ENCODE results near the gene JAK1. TPM values are rescaled to one million over a fixed set of nuclear protein-coding genes. Genes with fewer than 3 reads are reported as not detected.

Gene JAK1
- total and polyA plus RNA-seq, 2 of the 8 experiments (the other 6 are each of a cell fraction or from before 2014, with no cell fraction given): 7.8 to 24.5 TPM

DNA sequence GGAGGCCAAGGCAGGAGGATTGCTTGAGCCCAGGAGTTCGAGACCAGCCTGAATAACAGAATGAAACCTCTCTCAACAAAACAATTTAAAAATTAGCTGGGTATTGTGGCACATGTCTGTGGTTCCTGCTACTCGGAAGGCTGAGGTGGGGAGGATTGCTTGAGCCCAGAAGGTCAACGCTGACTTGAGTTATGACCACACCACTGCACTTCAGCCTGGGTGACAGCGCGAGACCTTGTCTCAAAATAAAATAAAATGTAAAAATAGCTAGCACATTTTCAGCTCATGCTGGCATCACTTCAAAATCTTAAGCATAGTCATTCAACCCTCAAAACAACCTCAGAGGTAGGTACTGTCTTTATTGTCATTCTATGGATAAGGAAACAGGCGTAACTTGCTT is 6.4 kb downstream of the JAK1 start:
- Histone ChIP-seq H3K14ac (ENCODE audit: insufficient read length) (no peak overlapping the region), H3K18ac (ENCODE audit: extremely low read depth, low read length) (no peak overlapping the region), H2BK15ac (ENCODE audit: low read length) (no peak overlapping the region), H2AK5ac (ENCODE audit: low read depth, low read length) (no peak overlapping the region), H3K4me2 (ENCODE audit: insufficient read depth in 1 of 2, low read depth in 2 of 2, low read length in 2 of 2) (no peak overlapping the region), H3K9me3 (ENCODE audit: insufficient read depth in 2 of 2, low read depth in 1 of 2, low read length in 1 of 2) (no peaks in the 10 kb centered on the region), H4K5ac (ENCODE audit: insufficient read length, low read depth, low read length) (no peak overlapping the region), H4K20me1 (replicated peaks in 1 of 2; ENCODE audit: control insufficient read depth in 1 of 2, insufficient read depth in 2 of 2, low read length in 2 of 2) (peaks cover 4 to 5% of the 10 kb centered on the region in 2 experiments), H3K79me2 (ENCODE audit: control insufficient read depth in 1 of 2, insufficient read depth in 2 of 2, low read length in 2 of 2) (peaks cover 0 to 32% of the 10 kb centered on the region in 2 experiments; a peak in 2 of 4 replicates), H2AFZ (ENCODE audit: low read length) (no peak overlapping the region), H3K4me3 (ENCODE audit: extremely low read depth in 1 of 4, insufficient read depth in 2 of 4, low read depth in 3 of 4, low read length in 4 of 4) (no peak overlapping the region), H2BK5ac (ENCODE audit: low read depth, low read length) (no peak overlapping the region), H3K56ac (replicated peaks; ENCODE audit: insufficient read length, low read depth, low read length) (no peak overlapping the region), H4K91ac (replicated peaks; ENCODE audit: insufficient read length, low read length) (no peak overlapping the region), H3K9ac (replicated peaks in 1 of 4; ENCODE audit: extremely low read depth in 1 of 4, low read depth in 3 of 4, low read length in 3 of 4) (no peak overlapping the region), H3K36me3 (ENCODE audit: control insufficient read depth in 2 of 4, insufficient read depth in 4 of 4, low read length in 3 of 4) (no peaks in the 10 kb centered on the region), H3K27me3 (replicated peaks in 1 of 4; ENCODE audit: control insufficient read depth in 3 of 4, extremely low read depth in 1 of 4, insufficient read depth in 3 of 4, low read length in 3 of 4) (peaks cover 0 to 6% (median 1%) of the 10 kb centered on the region in 4 experiments; a peak in 3 of 7 replicates), H3K27ac (ENCODE audit: low read depth, low read length) (no peak overlapping the region), H3K4me1 (replicated peaks in 1 of 4; ENCODE audit: control insufficient read depth in 3 of 4, insufficient read depth in 4 of 4, low read length in 3 of 4) (peaks cover 3 to 24% (median 10%) of the 10 kb centered on the region in 4 experiments), H3K23ac (ENCODE audit: insufficient read length) (no peak overlapping the region), H4K8ac (ENCODE audit: extremely low read depth, insufficient read depth, low read length) (no peak overlapping the region), H2BK120ac (replicated peaks; ENCODE audit: low read depth, low read length) (no peak overlapping the region), H3K4ac (replicated peaks; ENCODE audit: insufficient read length, low read depth, low read length) (no peak overlapping the region), H3K79me1 (ENCODE audit: low read depth, low read length) (no peaks in the 10 kb centered on the region), H3K23me2 (ENCODE audit: low read depth, low read length) (0 out of 2 replicates have a peak, but pooled peaks cover 3% of the 10 kb centered on the region), H2BK20ac (ENCODE audit: low read length) (no peak overlapping the region), H2BK12ac (ENCODE audit: low read depth, low read length) (no peak overlapping the region)
- no peak for FAIRE-seq
- ChIA-PET POLR2A (ENCODE audit: partially characterized antibody) (no interaction called here), CTCF (ENCODE audit: partially characterized antibody) (interaction anchor here (0.8 to 1.1 kb wide), 3 partner anchors 12 to 103 kb away, joined by 3 read pairs; no protein-coding TSS in a partner anchor)
- TF ChIP-seq SUZ12 (IDR thresholded peaks at IDR 0.05; ENCODE audit: low read length): no peak
- no peak for TF ChIP-seq CTBP2 (IDR thresholded peaks at IDR 0.05; ENCODE audit: borderline replicate concordance, insufficient read depth, insufficient read length, low read length)
- no peak for TF ChIP-seq RAD21 (IDR thresholded peaks at IDR 0.05 in 1 of 2, conservative IDR thresholded peaks at IDR 0.05 in 1 of 2; ENCODE audit: low read depth in 2 of 2, low read length in 2 of 2)
- TF ChIP-seq NRF1 (IDR thresholded peaks at IDR 0.05; ENCODE audit: low read depth, low read length): no peak
- no peak for TF ChIP-seq USF2 (IDR thresholded peaks at IDR 0.05; ENCODE audit: low read length)
- no peak for TF ChIP-seq ATF3 (IDR thresholded peaks at IDR 0.05; ENCODE audit: insufficient read depth, low read depth, low read length)
- TF ChIP-seq EP300 (IDR thresholded peaks at IDR 0.05; ENCODE audit: borderline replicate concordance in 1 of 2, low read depth in 2 of 2, low read length in 2 of 2): no peak
- WGBS, 2 experiments (ENCODE audit: extremely low coverage in 1 of 2, insufficient coverage in 1 of 2, insufficient read length in 1 of 2, insufficient replicate concordance in 2 of 2, low coverage in 1 of 2, low lambda C conversion rate in 2 of 2, missing lambda C conversion rate in 1 of 2): 96% methylated on average over 6 of the region's 6 CpGs; no CpG with 5 or more reads in 1 of the 2 experiments
- DNase-seq (ENCODE audit: low read depth in 1 of 2, low spot score in 2 of 2): no peak

Data from H1 (cell line).